Right lobe of liver (tissue), 4 donors: ENCODE results near the gene VSX1.

Experiments used
- POLR2A ChIP-seq: fragments of 450-650 bp; IDR thresholded peaks from one replicate; pipeline ENCODE4 v1.6.1; 2017; ENCODE audit warnings: antibody characterized with exemption, mild to moderate bottlenecking
- TF ChIP-seq, protein P1 (sequence below), 4 donors: fragments of 200-600 bp in 3 of 4; fragments of 450-650 bp in 1 of 4; IDR thresholded peaks; one replicate each; pipeline versions ENCODE4 v1.5.1 to v1.8.0; 2016 to 2022; ENCODE audit warnings: antibody characterized with exemption in 4 of 4, mild to moderate bottlenecking in 2 of 4
- donor health status: DM: no; HTN: no; CAD: no.
- donor health status: DM: no; HTN: no; CAD: no.
- donor health status: DM: no; HTN: yes; CAD: no.

DNA sequence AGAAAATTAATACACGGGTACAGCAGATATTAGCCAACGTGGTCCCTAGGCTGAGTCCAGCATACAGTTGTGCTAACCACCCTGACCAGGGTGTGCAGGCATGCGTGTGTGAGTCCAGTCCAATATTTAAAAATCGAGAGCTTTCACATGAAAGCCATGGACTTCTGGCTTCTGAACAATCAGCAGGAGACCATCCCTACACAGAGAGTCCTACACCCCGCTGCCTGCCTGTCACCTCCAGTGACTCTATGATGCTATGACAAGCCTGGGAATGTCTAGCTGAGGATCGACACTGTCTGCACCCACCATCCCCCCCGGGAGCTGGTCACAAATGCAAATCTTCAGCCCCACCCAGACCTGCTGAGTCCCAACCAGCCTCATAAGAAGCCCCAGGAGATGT, 31.9 kb downstream of the VSX1 start:
- TF ChIP-seq, protein P1, sequence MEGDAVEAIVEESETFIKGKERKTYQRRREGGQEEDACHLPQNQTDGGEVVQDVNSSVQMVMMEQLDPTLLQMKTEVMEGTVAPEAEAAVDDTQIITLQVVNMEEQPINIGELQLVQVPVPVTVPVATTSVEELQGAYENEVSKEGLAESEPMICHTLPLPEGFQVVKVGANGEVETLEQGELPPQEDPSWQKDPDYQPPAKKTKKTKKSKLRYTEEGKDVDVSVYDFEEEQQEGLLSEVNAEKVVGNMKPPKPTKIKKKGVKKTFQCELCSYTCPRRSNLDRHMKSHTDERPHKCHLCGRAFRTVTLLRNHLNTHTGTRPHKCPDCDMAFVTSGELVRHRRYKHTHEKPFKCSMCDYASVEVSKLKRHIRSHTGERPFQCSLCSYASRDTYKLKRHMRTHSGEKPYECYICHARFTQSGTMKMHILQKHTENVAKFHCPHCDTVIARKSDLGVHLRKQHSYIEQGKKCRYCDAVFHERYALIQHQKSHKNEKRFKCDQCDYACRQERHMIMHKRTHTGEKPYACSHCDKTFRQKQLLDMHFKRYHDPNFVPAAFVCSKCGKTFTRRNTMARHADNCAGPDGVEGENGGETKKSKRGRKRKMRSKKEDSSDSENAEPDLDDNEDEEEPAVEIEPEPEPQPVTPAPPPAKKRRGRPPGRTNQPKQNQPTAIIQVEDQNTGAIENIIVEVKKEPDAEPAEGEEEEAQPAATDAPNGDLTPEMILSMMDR (IDR thresholded peaks at IDR 0.05): no peak
- TF ChIP-seq POLR2A: no peak
